ENCODE results near the gene BBLN. TPM values are rescaled to one million over a fixed set of nuclear protein-coding genes. Genes with fewer than 3 reads are reported as not detected.
A peak's percentile ranks its signal among the peaks of the same experiment; 100 is the strongest.

The BBLN gene
- total RNA-seq, 1 experiment from 2014 or later, result 57.0 TPM

DNA sequence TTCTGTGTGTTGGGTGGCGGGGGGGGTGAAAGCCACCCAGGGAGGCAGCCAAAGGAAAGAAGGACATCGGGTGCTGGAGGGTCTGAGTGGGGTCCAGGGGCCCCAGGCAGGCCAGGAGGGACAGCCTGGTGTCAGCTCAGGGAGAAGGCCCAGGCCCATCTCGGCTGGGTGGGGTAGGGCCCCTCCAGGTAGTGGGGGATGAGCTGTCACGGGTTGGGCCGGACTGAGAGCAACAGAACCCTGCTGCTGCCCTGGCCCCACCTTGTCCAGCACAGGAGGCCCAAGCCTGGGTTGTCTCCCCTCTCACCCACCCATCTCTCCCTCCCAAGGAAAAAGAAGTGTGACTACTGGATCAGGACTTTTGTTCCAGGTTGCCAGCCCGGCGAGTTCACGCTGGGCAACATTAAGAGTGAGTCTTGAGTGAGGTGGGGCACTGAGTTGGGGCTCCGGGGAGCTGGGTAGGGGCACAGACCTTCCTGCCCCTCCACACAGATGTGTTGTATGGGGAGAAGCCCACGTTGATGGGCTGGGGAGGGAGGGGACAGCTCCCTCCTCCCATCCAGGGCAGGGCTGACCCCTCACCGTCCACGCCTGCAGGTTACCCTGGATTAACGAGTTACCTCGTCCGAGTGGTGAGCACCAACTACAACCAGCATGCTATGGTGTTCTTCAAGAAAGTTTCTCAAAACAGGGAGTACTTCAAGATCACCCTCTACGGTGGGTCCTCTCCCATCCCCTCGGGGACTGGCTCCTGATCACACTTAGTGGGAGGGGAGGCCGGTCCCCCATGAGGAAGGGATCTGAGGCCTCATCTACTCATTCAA is 8.5 kb upstream of the BBLN start:
- Histone ChIP-seq H3K27me3 (no peaks in the 10 kb centered on the region), H3K36me3 (no peaks in the 10 kb centered on the region), H3K4me3 (no peak overlapping the region), H3K9me3 (no peaks in the 10 kb centered on the region)
- no peak for DNase-seq

DNA sequence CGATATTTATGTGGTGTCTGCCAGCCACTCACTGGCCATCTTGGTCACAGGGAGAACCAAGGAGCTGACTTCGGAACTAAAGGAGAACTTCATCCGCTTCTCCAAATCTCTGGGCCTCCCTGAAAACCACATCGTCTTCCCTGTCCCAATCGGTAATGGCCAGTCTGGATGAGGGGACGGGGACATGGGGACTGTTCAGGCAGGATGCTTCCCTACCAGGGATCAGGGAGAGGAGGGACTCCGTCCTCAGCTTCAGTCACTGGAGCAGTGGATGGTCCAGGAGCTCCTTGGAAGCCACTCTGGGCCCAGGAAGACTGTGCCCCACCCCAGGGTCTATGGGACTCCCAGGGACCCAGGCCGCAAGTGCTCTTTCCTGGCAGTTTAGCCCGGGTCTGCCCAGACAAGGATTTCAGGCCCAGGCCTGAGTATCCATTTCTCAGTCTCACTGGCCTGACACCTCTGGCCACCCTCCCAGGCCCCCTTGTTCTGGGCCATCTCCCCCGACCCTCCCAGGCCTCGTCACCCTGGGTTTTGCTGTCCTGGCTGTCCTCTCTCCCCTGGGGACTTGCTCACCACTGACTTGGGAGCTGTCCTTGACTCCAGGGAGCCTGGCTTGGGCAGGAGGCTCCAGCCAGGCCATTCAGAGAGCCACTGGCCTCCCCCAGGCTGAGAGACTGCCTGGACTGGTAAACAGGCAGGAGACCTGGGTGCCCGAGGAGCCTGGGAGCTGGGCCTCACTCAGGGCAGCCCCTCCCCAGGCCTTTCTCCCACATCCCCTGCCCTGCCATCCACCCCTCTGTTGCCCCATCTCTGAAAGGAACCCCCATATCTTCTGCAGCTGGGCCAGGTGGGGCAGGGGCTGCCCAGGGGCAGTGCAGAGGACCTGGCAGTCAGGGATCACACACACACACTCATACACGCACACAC is 7.7 kb upstream of the BBLN start:
- no peak overlapping the region for H3K4me3 ChIP-seq
- no peaks in the 10 kb centered on the region for H3K36me3 ChIP-seq
- H3K27me3 ChIP-seq, result no peaks in the 10 kb centered on the region
- H3K9me3 ChIP-seq, result no peaks in the 10 kb centered on the region
- no peak for DNase-seq

DNA sequence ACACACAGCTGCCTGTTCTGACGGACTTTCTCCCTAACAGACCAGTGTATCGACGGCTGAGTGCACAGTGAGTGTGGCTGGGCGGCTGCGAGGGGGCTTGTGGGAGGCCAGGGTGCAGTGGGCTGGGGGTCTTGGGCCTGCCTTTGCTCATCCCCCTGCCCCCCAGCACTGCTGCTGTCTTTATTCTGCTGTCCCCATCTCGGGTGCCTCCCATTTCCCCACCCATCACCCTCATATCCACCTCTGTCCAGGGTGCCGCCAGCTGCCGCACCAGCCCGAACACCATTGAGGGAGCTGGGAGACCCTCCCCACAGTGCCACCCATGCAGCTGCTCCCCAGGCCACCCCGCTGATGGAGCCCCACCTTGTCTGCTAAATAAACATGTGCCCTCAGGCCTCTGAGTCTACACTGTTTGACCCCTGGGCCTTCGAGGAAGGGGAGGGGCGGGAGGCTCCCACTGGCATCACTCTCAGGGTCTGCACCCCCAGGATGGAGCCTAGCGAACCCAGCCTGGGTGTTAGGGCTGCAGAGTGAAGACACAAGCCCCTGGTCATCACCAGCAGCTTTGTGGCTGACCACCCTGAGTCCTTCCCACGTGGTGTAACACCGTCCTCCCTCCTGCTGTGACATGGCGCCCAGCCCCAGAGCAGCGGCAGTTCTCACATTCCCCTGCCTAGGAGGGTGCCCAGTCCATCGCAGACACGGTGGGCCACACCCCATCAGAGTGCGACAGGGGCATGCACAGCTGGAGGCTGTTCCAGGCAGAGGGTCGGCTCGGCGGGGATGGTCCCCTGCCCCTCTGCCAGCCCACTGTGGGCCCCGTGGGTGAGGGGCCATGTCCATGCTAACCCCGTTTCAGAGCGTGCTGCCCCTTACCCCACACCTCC is 6.8 kb upstream of the BBLN start:
- Histone ChIP-seq H3K9me3 (no peaks in the 10 kb centered on the region), H3K36me3 (no peaks in the 10 kb centered on the region), H3K4me3 (no peak overlapping the region), H3K27me3 (no peaks in the 10 kb centered on the region)
- DNase-seq, result no peak

DNA sequence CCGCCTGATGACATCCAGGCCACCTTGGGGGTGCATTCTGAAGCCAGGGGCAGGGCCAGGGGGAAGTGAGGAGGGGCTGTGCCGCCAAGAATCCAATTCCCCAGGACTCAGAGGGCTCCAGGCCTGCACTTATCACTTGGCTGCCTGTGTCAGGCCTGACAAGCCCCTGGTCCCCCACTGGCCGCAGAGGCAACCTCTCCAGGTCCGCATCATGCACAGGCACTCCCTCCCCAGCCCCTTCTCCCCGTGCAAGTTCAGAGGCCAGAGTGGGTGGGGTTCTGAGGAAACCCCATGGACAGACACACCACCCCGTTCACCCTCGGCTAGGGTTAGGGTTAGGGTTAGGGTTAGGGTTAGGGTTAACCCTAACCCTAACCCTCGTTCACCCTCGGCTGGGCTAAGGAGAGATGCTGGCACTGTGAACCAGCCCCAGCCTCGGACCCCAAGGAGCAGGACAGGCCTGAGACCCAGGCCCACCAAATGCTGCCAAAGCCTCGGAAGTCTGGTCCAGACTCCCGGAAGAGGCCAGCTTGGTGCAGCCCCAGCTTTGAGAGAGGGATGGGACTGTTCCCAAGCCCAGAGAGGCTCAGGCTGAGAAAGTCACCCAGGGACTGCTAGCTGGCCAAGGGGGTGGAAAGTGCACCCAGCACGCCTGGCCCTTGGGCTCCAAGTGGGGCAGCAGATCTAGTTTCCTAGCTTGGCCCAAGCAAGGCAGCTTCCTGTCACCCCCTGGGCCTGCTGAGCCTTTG is 5.9 kb upstream of the BBLN start:
- Histone ChIP-seq H3K4me3 (no peak overlapping the region), H3K27me3 (no peaks in the 10 kb centered on the region), H3K9me3 (no peaks in the 10 kb centered on the region), H3K36me3 (no peaks in the 10 kb centered on the region)
- DNase-seq, result no peak

- H3K27me3 ChIP-seq, result no peaks in the 10 kb centered on the region
Measured at GRCh38 chr9:128155736-128156500, 4.1 kb upstream of the BBLN start.

GRCh38 chr9:128159522-128159783 is 612 bp upstream of the BBLN start:
- no peak for DNase-seq
- no peaks in the 10 kb centered on the region for H3K27me3 ChIP-seq
- peaks cover 21% of the 10 kb centered on the region for H3K36me3 ChIP-seq
- no peaks in the 10 kb centered on the region for H3K9me3 ChIP-seq
- peak overlapping the region; percentile 92 for H3K4me3 ChIP-seq

More at GRCh38 chr9:128155736-128156500, 4.1 kb upstream of the BBLN start:
- Histone ChIP-seq H3K36me3 (no peaks in the 10 kb centered on the region), H3K4me3 (no peak overlapping the region), H3K9me3 (no peaks in the 10 kb centered on the region)
- DNase-seq, result no peak

DNA sequence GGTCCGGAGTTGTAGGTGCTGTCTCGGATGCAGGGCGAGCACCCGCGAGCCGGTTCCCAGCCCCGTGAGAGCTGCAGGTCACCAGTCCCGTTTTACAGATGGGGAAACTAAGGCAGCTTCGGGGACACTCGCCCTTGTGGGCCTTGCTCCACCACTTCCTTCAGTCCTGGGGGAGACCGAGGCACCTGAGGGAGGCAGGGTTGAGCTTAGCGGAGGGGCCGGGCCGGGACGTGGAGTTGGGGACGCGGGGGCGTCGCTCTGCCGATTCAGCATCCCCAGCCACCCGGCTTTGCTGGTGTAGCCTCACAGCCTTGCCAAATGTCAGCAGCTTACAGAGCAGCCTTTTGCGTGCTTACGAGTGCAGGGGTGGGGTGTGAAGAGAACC is 530 bp downstream of the BBLN start:
- no peaks in the 10 kb centered on the region for H3K9me3 ChIP-seq
- H3K27me3 ChIP-seq, result no peaks in the 10 kb centered on the region
- H3K36me3 ChIP-seq, result peaks cover 27% of the 10 kb centered on the region
- DNase-seq, result peak; percentile 21
- peak overlapping the region; percentile 92 for H3K4me3 ChIP-seq

- no peaks in the 10 kb centered on the region for H3K27me3 ChIP-seq
- no peak for DNase-seq
- no peak overlapping the region for H3K4me3 ChIP-seq
- H3K9me3 ChIP-seq, result no peaks in the 10 kb centered on the region
- H3K36me3 ChIP-seq, result peaks cover 30% of the 10 kb centered on the region
Measured at GRCh38 chr9:128161215-128161902, 1.3 kb downstream of the BBLN start.

DNA sequence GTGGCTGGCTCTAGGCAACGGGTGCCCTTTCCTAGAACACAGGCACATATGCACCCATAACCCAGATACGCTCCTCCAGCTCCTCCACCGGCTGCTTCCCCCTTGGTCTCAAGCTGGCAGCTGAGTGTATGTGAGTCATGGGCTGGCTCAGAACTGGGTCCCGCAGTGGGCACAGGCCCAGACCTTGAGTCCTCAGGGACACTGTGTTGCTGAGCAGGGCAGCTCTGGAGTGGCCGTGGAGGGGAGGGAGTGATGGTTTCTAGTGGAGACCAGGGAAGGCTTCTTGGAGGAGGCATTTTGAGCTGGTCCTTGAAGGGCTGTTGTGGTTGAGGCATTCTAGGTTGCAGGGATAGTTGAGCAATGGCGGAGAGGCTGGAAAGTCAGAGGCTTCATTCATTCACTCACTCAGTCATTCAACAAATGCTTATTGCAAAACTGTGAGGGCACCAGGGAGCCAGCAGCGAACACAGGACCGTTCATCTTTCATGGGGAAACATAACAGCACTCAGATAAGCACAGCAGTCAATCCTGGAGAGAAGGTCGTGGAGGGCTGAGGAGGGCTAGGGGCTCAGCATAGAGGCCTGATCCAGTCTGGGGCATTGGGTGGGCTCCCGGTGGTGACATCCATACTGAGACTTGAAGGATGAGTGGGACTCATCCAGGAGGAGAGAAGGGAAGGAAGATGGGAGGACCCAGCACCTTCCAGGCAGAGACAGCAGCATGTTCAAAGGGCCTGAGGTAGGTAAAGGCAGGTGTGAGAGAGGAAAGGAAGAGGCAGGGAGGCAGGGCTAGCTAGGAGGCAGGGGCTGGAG is 2.4 kb downstream of the BBLN start:
- H3K9me3 ChIP-seq, result no peaks in the 10 kb centered on the region
- peak; percentile 72 for DNase-seq
- no peaks in the 10 kb centered on the region for H3K27me3 ChIP-seq
- H3K4me3 ChIP-seq, result no peak overlapping the region
- peaks cover 34% of the 10 kb centered on the region for H3K36me3 ChIP-seq

DNA sequence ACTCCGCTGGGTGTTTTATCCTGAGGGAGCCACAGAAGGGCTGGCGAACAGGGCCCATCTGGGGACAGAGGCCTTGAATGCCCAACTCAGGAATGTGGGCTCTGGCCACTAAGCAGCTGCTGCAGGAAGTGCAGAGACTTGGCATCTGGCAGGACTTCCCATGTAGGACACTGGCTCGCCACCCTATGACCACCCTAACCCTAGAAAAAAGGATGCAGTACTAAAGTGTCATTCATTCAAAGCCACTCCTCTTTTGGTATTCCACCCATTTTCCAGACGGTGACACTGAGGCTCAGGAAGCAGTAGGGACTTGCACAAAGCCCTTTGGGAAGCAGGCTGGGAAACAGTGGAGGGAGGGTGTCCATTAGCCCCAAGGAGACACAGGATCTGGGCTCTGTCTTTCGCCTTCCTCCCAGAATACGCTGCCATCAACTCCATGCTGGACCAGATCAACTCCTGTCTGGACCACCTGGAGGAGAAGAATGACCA is 3.0 kb downstream of the BBLN start:
- no peaks in the 10 kb centered on the region for H3K27me3 ChIP-seq
- no peak overlapping the region for H3K4me3 ChIP-seq
- DNase-seq, result no peak
- peaks cover 41% of the 10 kb centered on the region for H3K36me3 ChIP-seq
- no peaks in the 10 kb centered on the region for H3K9me3 ChIP-seq

GRCh38 chr9:128163523-128164306 is 3.6 kb downstream of the BBLN start:
- no peak overlapping the region for H3K4me3 ChIP-seq
- H3K36me3 ChIP-seq, result peaks cover 45% of the 10 kb centered on the region
- no peaks in the 10 kb centered on the region for H3K27me3 ChIP-seq
- no peak for DNase-seq
- no peaks in the 10 kb centered on the region for H3K9me3 ChIP-seq

DNA sequence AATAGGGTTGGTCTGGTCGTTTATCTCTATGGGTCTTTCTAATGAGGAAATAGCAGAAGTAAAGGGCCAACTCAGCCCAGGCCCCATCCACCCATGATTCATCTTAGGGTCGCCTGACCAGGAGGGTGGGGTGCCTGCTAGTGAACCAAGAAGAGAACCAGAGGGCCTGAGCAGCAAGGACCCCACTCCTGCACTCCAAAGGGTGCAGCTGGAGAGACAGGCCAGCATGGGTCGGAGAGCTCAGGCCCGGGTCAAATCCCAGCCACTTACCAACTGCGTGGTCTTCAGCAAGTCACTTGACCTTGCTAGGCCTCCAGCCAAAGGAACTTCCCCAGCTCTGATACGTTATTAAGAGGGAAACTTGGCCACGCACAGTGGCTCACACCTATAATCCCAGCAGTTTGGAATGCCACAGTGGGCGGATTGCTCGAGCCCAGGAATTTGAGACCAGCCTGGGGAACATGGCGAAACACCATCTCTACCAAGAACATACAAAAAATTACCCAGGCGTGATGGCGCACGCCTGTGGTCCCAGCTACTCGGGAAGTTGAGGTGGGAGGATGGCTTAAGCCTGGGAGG is 4.3 kb downstream of the BBLN start:
- Histone ChIP-seq H3K9me3 (no peaks in the 10 kb centered on the region), H3K4me3 (no peak overlapping the region), H3K27me3 (no peaks in the 10 kb centered on the region), H3K36me3 (peaks cover 49% of the 10 kb centered on the region)
- DNase-seq, result no peak

DNA sequence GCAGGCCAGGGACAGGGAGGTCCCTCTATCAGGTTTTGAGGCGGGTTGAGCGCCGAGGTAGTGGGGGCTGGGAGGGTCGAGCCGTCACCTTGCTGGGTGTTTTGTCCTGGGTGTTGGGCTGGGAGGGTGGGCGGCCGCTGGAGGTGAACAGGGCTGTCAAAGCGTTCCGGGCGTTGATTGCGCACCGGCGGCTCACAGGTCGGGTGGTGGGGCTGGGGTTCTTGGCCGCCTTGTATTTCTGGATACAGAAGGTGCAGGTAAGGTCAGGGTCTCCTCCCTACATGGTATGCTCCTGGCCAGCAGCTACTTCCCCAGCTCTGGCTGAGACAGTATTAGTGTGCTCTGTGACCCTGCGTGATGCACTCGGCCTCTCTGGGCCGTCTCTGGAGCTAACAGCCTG is 6.1 kb downstream of the BBLN start:
- peaks cover 63% of the 10 kb centered on the region for H3K36me3 ChIP-seq
- DNase-seq, result no peak

More for the DNA sequence above, 6.1 kb downstream of the BBLN start:
- Histone ChIP-seq H3K27me3 (no peaks in the 10 kb centered on the region), H3K9me3 (no peaks in the 10 kb centered on the region), H3K4me3 (no peak overlapping the region)

All from MG63 (cell line).